Epidermal melanocyte (primary cell): ENCODE data around the gene IFIT5.
"Not testable (repeated sequence)": the region's sequence is repeated elsewhere in the genome, so short reads cannot be mapped to it uniquely, and the experiment has no call there.

Experiments used
- DNase-seq: peaks from one replicate; pipeline ENCODE4 v3.0.0; 2011; ENCODE audit warnings: low spot score; ENCODE audit not compliant: insufficient read length

Gene IFIT5

GRCh38 chr10:89414146-89414878 is at the start of gene IFIT5:
IFIT5 (plus strand) TSS chr10:89414568; CDS start chr10:89414799, 231 bp downstream.
- peak; percentile 32 for DNase-seq

DNA sequence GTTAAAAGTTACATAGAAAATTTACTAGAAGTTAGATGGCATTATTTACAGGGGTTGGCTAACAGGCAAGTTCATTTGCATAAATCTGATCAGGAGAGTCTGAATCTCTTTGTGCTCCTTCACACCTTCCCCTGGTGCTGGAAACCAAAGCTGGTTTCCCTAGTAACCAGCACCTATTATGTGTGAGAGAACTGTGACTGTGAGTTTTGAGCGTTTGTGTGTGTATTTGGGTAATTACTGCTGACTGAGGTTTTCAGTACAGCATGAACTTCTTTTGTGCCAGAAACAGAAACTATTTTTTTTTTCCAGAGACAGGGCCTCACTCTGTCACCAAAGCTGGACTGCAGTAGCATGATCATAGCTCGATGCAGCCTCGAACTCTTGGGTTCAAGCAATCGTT is 46.8 kb upstream of the IFIT5 start:
- no peak for DNase-seq

DNA sequence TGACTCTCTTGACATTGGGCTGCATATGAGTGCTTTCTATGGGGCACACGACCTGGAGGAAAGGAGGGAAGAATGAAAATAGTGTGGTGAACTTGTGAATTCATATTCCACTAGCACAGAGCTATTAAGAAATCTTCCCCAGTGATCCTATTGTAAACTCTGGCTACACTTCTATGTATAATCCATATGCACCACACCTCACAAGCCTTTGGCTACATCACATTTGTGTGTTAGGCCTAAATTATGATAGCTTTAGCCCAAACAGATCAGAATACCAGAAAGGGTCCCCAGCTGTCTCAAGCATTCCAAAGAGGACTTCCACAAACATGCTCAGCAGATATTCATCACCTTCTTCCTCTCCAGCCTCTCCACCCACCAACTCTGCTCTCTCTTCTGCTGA is 46.2 kb upstream of the IFIT5 start:
- DNase-seq = no peak

GRCh38 chr10:89369156-89370105 is 44.9 kb upstream of the IFIT5 start:
- DNase-seq = peak; percentile 28

DNA sequence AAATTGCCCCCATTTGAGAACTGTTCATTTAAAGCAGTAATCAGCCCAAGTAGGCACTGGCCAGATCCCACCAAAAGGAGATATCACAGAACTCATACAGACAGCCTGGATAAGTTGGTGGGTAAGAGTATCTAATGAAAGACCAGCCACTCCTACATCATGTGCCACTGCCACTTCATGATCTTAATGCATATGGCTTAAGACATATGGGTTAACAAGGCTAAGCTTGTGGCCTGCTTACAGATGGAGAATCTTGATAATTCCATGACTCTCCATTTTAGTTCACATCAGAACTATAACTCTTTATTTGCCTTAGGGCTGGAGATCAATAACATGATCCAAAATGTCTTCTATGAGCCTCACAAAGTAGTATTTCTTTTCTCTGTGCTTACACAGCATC is 43.3 kb upstream of the IFIT5 start:
- no peak for DNase-seq

DNA sequence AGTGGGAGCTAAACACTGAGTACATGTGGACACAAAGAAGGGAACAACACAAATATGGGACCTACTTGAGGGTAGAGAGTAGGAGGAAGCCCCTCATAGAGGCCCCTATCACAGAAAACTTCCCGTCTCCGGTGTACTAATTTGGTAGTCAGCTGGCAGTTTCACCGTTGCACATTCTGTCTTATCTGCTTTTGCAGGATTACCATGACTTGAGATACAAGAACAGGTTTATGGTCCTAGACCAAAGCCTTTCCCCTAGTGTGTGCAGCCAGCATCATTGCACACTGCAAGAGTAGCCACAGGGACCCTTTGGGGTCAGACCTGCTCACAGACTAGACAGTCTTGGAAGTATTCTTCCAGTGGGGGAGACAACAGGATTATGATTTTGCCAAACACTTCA is 42.4 kb upstream of the IFIT5 start:
- no peak for DNase-seq

- peak; percentile 52 for DNase-seq
Observed at GRCh38 chr10:89373916-89374711, 40.3 kb upstream of the IFIT5 start.

DNA sequence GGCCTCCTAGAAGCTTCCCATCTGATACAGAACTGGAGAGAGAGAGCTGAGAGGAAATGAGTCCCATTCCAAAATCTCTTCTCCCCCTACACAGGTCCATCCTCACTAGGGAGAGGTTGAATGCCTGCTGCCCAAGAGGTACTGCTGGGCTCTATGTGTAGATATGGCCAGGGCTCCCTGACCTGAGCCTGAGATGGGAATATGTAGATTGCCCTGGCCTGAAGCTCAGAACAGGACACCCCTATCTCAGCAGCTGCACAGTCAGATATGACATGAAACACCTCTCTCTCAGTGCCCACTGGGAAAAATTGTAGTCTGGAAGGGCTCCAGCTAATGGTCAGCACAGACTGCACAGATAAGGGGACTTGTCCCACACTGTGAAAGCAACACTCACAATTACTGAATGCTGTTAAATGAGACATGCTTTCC is 39.6 kb upstream of the IFIT5 start:
- DNase-seq = no peak

- DNase-seq = no peak
Observed at GRCh38 chr10:89377705-89378637, 36.4 kb upstream of the IFIT5 start, which contains the start of gene IFIT1B. IFIT1B (plus strand) TSS chr10:89378056; CDS start chr10:89378136, 80 bp downstream.

GRCh38 chr10:89379103-89379502 is 35.3 kb upstream of the IFIT5 start:
- DNase-seq = no peak

- no peak for DNase-seq
Observed at GRCh38 chr10:89382757-89383156, 31.6 kb upstream of the IFIT5 start.

DNA sequence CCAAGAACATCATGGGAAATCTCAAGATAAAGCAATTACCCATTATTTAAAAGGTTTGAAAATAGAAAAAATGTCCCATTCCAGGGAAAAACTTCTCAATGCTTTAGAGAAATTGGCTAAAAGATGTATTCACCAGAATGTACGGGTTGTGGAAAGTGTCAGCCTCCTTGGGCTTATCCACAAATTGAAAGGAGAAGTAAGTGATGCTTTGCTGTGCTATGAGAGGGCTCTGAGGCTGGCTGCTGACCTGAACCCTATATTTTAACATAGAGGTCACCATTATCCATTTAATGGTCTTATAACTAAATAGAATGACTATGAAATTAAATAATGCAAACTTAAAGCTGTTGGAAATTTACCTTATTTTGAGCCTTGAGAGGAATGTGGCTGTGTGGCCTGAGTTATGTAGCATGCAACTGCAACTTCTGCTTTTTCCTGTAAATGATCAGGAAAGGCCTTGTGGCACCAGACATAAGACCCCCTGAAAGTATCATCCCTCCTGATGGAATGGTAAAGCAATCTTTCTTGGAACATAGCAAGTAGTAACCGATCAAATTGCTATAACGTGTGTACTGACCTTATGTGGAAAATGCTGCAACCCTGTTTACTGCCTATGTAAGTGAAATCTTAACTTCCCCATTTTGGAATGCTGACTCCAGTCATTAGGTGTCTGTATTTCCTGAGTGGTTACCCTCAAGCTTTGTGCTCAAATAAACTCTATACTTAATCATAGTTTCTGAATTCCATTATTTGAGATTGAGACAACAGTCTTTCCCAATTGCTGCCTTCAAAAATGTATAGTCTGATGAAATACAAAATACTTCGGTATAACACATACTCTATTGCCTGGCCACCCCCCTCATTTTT is 29.7 kb upstream of the IFIT5 start:
- DNase-seq = no peak

GRCh38 chr10:89388806-89389205 is 25.6 kb upstream of the IFIT5 start:
- no peak for DNase-seq

- no peak for DNase-seq
Observed at GRCh38 chr10:89389254-89389653, 25.1 kb upstream of the IFIT5 start.

GRCh38 chr10:89390476-89391225 is 23.7 kb upstream of the IFIT5 start:
- DNase-seq = no peak

DNA sequence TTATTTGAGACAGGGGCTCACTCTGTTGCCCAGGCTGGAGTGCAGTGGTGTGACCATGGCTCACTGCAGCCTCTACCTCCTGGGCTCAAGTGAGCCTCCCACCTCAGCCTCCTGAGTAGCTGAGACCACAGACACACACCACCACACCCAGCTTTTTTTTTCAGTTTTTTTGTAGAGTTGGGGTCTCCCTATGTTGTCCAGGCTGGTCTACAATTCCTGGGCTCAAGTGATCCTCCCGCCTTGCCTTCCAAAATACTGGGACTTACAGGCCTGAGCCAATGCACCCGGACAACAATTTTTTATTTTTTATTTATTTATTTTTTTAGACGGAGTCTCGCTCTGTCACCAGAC is 23.2 kb upstream of the IFIT5 start:
- DNase-seq = not testable (repeated sequence)

DNA sequence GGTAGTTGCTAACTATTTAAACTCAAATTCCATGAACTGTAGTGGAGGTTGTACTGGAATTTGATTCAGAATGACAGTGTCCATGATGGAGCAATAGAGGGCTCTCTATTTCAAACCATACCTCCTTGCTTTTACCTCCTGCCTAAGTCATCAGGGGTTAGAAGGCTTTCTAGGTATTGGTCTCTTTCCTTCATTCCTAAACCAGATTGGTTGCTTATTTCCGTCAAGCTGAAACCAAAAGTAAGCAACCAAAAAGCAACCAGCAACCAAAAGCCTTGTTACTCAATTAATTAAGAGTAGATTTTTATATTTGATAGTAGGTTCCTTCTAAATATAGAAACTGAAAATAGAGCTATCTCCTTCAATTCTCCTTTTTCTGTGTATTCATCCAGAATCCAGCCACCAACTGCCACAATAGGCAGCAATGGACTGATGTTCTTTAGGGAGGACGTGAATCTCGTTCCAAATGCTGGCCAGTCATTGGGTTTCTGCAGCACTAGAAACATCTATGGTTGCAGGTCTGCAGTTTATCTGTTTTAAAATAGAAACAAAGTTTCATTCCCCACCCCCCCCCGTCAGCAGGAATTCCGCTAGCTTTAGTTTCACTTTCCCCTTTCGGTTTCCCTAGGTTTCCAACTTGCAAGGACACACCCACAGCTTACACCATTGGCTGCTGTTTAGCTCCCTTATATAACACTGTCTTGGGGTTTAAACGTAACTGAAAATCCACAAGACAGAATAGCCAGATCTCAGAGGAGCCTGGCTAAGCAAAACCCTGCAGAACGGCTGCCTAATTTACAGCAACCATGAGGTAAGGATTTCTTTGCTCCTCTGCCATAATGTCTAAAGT is 22.2 kb upstream of the IFIT5 start, which contains the start of gene IFIT1:
Gene IFIT1, plus strand, starts transcription at position 717 of the 850 bp plus-strand sequence. Its CDS starts 90 bp downstream, at position 807.
- peak; percentile 71 for DNase-seq

DNA sequence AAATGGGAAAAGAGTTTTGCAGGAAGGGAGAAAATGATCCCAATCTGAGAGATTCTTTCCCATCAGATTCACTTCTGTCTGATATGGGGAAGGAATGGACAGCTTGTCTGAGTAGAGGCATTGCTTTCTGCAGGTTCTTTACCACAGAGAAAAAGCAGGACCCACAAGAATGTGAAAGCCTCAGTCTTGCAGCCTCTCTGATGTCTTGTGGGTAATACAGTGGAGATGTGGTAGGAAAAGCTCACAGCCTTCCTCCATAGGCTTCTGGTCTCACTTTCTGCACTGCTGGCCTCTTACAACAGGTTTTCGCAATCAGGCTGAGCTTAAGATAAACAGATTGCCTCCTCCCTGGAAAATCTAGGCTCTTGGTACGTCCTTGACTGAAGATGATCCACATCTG is 21.4 kb upstream of the IFIT5 start:
- DNase-seq = peak; percentile 18
